Measurements from ENCODE around the gene GBE1. TPM values are rescaled to one million over a fixed set of nuclear protein-coding genes. Genes with fewer than 3 reads are reported as not detected.

Gene GBE1
- total and polyA plus RNA-seq, 9 of the 15 experiments (the other 6 are each of a cell fraction or from before 2014, with no cell fraction given), result 7.9 to 25.6 (median 13.1) TPM

- TF ChIP-seq ZNF282 (CRISPR knock-in tag; IDR thresholded peaks at IDR 0.05) (no peak), CHD4 (IDR thresholded peaks at IDR 0.05; ENCODE audit: insufficient read depth, insufficient replicate concordance, low read depth, low read length, poor library complexity, severe bottlenecking) (no peak), ZNF384 (IDR thresholded peaks at IDR 0.05; ENCODE audit: low read depth, low read length) (no peak), ZBTB49 (CRISPR knock-in tag; IDR thresholded peaks at IDR 0.05; ENCODE audit: borderline replicate concordance) (no peak), ZNF232 (CRISPR knock-in tag; IDR thresholded peaks at IDR 0.05) (no peak), OTX1 (CRISPR knock-in tag; IDR thresholded peaks at IDR 0.05) (no peak), RERE (CRISPR knock-in tag; IDR thresholded peaks at IDR 0.05; ENCODE audit: borderline replicate concordance) (no peak), ATF2 (CRISPR knock-in tag; IDR thresholded peaks at IDR 0.05) (no peak), SAFB (IDR thresholded peaks at IDR 0.05; ENCODE audit: borderline replicate concordance, low read depth, low read length) (no peak), ZNF347 (CRISPR knock-in tag; IDR thresholded peaks at IDR 0.05; ENCODE audit: low read depth) (no peak), ILF3 (IDR thresholded peaks at IDR 0.05; ENCODE audit: borderline replicate concordance) (no peak), MYNN (IDR thresholded peaks at IDR 0.05) (no peak), MYNN (CRISPR knock-in tag; IDR thresholded peaks at IDR 0.05) (no peak), CTBP1 (IDR thresholded peaks at IDR 0.05; ENCODE audit: borderline replicate concordance) (no peak), NFYB (IDR thresholded peaks at IDR 0.05; ENCODE audit: extremely low read depth, insufficient read length) (no peak)
Observed at GRCh38 chr3:81743096-81744025, 18.1 kb downstream of the GBE1 start (continued).
